Right atrium auricular region (tissue), 2 donors: ENCODE data around the gene VIPR2. TPM values are rescaled to one million over a fixed set of nuclear protein-coding genes. Genes with fewer than 3 reads are reported as not detected.
A peak's percentile ranks its signal among the peaks of the same experiment; 100 is the strongest.
"Not testable (repeated sequence)": the region's sequence is repeated elsewhere in the genome, so short reads cannot be mapped to it uniquely, and the experiment has no call there.

Experiments used
- DNase-seq: peaks from one replicate; pipeline ENCODE4 v3.0.0-alpha.2; 2019; ENCODE audit warnings: low spot score
- H3K27ac ChIP-seq, 2 donors: fragments of 200-600 bp; sonication (generic); 1 replicate in 1 of 2; 2 replicates in 1 of 2; pipeline ENCODE4 v1.5.1; 2016 to 2019
- H3K27me3 ChIP-seq, 2 donors: fragments of 200-600 bp; sonication (generic); one replicate each; pipeline versions ENCODE4 v1.5.1 to v1.6.0; 2017 to 2019
- H3K36me3 ChIP-seq: fragments of 200-600 bp; sonication (generic); one replicate; pipeline ENCODE4 v1.5.1; 2016
- H3K4me1 ChIP-seq, 2 donors: fragments of 200-600 bp; sonication (generic); one replicate each; pipeline versions ENCODE4 v1.5.1 to v1.6.0; 2017 to 2019
- H3K4me3 ChIP-seq, 2 donors: fragments of 200-600 bp; sonication (generic); 1 replicate in 1 of 2; 2 replicates in 1 of 2; pipeline ENCODE4 v1.5.1; 2017 to 2019; ENCODE audit warnings: mild to moderate bottlenecking in 1 of 2, moderate library complexity in 1 of 2
- H3K9me3 ChIP-seq, 2 donors: fragments of 200-600 bp; sonication (generic); one replicate each; pipeline ENCODE4 v1.5.1; 2019
- CTCF ChIP-seq, 2 donors: fragments of 200-600 bp; sonication (generic); IDR thresholded peaks; one replicate each; pipeline ENCODE4 v1.5.1; 2019; ENCODE audit warnings: antibody characterized with exemption in 2 of 2
- total RNA-seq, 2 donors: library from RNA; depleted of rRNA; stranded (reverse); fragments of >200 nt; gene quantifications; one replicate each; pipeline ENCODE4 v1.1.0, GENCODE V29; 2016

The VIPR2 gene
- total RNA-seq, 2 donors from 2014 or later = 3.8 to 13.4 TPM

- Histone ChIP-seq H3K36me3 (no peaks in the 10 kb centered on the region), H3K4me3 (no peak overlapping the region), H3K9me3 (no peaks in the 10 kb centered on the region), H3K27me3 (no peaks in the 10 kb centered on the region), H3K27ac (no peak overlapping the region), H3K4me1 (peaks cover 0 to 16% of the 10 kb centered on the region in 2 donors)
- TF ChIP-seq CTCF (IDR thresholded peaks at IDR 0.05) = no peak
- no peak for DNase-seq
Measured at GRCh38 chr7:159084069-159084801, 60.4 kb downstream of the VIPR2 start.

- H3K9me3 ChIP-seq = no peaks in the 10 kb centered on the region
- no peaks in the 10 kb centered on the region for H3K36me3 ChIP-seq
- H3K27ac ChIP-seq = peak overlapping the region in 1 of 2 donors; percentile 40
- DNase-seq = no peak
- H3K27me3 ChIP-seq = no peaks in the 10 kb centered on the region
- no peak overlapping the region for H3K4me3 ChIP-seq
- no peak for TF ChIP-seq CTCF (IDR thresholded peaks at IDR 0.05)
- peaks cover 0 to 16% of the 10 kb centered on the region in 2 donors for H3K4me1 ChIP-seq
Measured at GRCh38 chr7:159083698-159084068, 61.0 kb downstream of the VIPR2 start.

- H3K27ac ChIP-seq = peak overlapping the region in 1 of 2 donors; percentile 40
- no peak for DNase-seq
Measured at GRCh38 chr7:159083001-159083697, 61.5 kb downstream of the VIPR2 start.

GRCh38 chr7:159082075-159082474, 62.6 kb downstream of the VIPR2 start:
- H3K9me3 ChIP-seq, H3K27me3 ChIP-seq, H3K4me3 ChIP-seq, H3K36me3 ChIP-seq, H3K27ac ChIP-seq, DNase-seq: not testable (repeated sequence)
- peaks cover 0 to 16% of the 10 kb centered on the region in 2 donors for H3K4me1 ChIP-seq

More at GRCh38 chr7:159083001-159083697, 61.5 kb downstream of the VIPR2 start:
- H3K9me3 ChIP-seq = no peaks in the 10 kb centered on the region
- H3K4me3 ChIP-seq = no peak overlapping the region
- H3K27me3 ChIP-seq = no peaks in the 10 kb centered on the region
- no peaks in the 10 kb centered on the region for H3K36me3 ChIP-seq
- no peak for TF ChIP-seq CTCF (IDR thresholded peaks at IDR 0.05)
- H3K4me1 ChIP-seq = peaks cover 0 to 16% of the 10 kb centered on the region in 2 donors

DNA sequence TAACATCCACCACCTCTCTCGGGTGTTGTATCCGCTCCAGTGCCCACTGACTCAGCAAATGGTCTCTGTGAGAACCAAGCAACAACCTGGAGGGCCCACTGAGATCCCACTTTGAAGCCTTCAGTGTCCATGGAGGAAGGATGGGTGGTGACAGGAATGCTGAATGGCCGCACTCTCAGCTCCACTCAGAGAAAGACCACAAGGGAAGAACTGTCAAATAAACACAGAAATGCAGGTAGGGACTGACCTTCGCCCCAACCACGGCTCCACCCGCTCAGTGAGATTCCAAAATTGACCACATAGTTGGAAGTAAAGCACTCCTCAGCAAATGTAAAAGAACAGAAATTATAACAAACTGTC, 65.8 kb downstream of the VIPR2 start:
- Histone ChIP-seq H3K27ac (no peak overlapping the region), H3K36me3 (no peaks in the 10 kb centered on the region), H3K4me3 (no peak overlapping the region), H3K27me3 (no peaks in the 10 kb centered on the region), H3K9me3 (no peaks in the 10 kb centered on the region), H3K4me1 (peaks cover 0 to 11% of the 10 kb centered on the region in 2 donors)
- no peak for TF ChIP-seq CTCF (IDR thresholded peaks at IDR 0.05)
- DNase-seq = no peak

DNA sequence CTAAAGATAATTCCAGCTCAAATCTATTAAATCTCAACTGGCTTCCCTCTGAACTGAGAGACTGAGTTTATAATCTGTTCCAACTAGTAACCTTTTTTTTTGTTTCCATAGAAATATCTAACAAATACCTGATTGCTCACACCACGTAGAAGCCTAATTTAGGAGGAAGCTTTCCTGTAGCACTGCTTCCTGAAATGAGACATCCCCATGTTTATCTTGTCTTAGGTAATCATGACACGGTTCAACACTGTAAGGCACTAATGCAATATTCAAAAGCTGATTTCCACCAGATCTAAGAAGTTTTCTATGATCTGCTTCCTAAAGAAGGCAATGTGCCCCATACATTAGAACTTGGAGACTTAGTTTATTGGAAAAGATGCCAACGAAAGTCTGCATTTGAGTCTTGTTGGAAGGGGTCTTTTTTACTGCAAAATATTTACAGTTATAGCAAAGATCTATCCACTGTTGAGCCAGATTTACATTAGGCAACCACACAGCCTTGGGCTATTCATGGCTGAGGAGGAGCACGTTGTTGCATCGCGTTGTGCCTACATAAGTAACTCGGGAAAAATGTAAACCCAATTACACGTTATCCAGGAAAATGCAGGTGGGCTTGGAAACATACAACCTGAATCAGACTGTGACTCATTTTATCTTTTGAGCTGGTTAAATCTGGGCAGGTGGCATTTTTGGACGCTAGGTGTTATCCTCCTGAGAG, 66.3 kb downstream of the VIPR2 start:
- Histone ChIP-seq H3K27ac (no peak overlapping the region), H3K27me3 (no peaks in the 10 kb centered on the region), H3K4me3 (no peak overlapping the region), H3K9me3 (no peaks in the 10 kb centered on the region), H3K36me3 (no peaks in the 10 kb centered on the region), H3K4me1 (peaks cover 0 to 6% of the 10 kb centered on the region in 2 donors)
- no peak for TF ChIP-seq CTCF (IDR thresholded peaks at IDR 0.05)
- DNase-seq = no peak
